ENCODE data around the gene WDR64.

- TF ChIP-seq, protein P1, sequence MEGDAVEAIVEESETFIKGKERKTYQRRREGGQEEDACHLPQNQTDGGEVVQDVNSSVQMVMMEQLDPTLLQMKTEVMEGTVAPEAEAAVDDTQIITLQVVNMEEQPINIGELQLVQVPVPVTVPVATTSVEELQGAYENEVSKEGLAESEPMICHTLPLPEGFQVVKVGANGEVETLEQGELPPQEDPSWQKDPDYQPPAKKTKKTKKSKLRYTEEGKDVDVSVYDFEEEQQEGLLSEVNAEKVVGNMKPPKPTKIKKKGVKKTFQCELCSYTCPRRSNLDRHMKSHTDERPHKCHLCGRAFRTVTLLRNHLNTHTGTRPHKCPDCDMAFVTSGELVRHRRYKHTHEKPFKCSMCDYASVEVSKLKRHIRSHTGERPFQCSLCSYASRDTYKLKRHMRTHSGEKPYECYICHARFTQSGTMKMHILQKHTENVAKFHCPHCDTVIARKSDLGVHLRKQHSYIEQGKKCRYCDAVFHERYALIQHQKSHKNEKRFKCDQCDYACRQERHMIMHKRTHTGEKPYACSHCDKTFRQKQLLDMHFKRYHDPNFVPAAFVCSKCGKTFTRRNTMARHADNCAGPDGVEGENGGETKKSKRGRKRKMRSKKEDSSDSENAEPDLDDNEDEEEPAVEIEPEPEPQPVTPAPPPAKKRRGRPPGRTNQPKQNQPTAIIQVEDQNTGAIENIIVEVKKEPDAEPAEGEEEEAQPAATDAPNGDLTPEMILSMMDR (conservative IDR thresholded peaks at IDR 0.05; ENCODE audit: low read depth in 2 of 2) = no peak
- TF ChIP-seq EZH2phosphoT487 (IDR thresholded peaks at IDR 0.05; ENCODE audit: unreplicated experiment) = no peak
- no peak for TF ChIP-seq CREB1 (CRISPR knock-in tag; IDR thresholded peaks at IDR 0.05; ENCODE audit: low read depth)
- TF ChIP-seq EZH2 (IDR thresholded peaks at IDR 0.05; ENCODE audit: low read depth, unreplicated experiment) = no peak
- no peak for TF ChIP-seq REST (IDR thresholded peaks at IDR 0.05; ENCODE audit: unreplicated experiment)
- TF ChIP-seq ZNF331 (CRISPR knock-in tag; IDR thresholded peaks at IDR 0.05; ENCODE audit: low read depth) = no peak
- TF ChIP-seq POLR2AphosphoS5 (IDR thresholded peaks at IDR 0.05; ENCODE audit: low read depth) = no peak
Measured at GRCh38 chr1:241817956-241818612, 166.0 kb downstream of the WDR64 start.
